ENCODE data around the gene NDC80.
"Not testable (repeated sequence)": the region's sequence is repeated elsewhere in the genome, so short reads cannot be mapped to it uniquely, and the experiment has no call there.

The NDC80 gene

GRCh38 chr18:2656981-2657512 lies 85.7 kb downstream of the NDC80 start:
- Mint-ChIP-seq H3K4me3 (peak overlapping the region; percentile 90), H3K4me1 (ENCODE audit: low read depth) (peaks cover 49% of the 10 kb centered on the region), H3K27ac (peak overlapping the region; percentile 96), H3K9me3 (no peaks in the 10 kb centered on the region), H3K36me3 (ENCODE audit: low read depth) (peaks cover 30% of the 10 kb centered on the region), H3K27me3 (no peaks in the 10 kb centered on the region)

- Mint-ChIP-seq H3K27ac (peak overlapping the region; percentile 89), H3K9me3 (no peaks in the 10 kb centered on the region), H3K36me3 (ENCODE audit: low read depth) (peaks cover 38% of the 10 kb centered on the region), H3K4me1 (ENCODE audit: low read depth) (peaks cover 55% of the 10 kb centered on the region), H3K27me3 (no peaks in the 10 kb centered on the region), H3K4me3 (peak overlapping the region; percentile 90)
Measured at GRCh38 chr18:2657788-2658458, 86.6 kb downstream of the NDC80 start.

GRCh38 chr18:2660849-2661248 lies 89.5 kb downstream of the NDC80 start:
- Mint-ChIP-seq H3K27ac (peak overlapping the region; percentile 87), H3K4me1 (ENCODE audit: low read depth) (peaks cover 63% of the 10 kb centered on the region), H3K36me3 (ENCODE audit: low read depth) (peaks cover 60% of the 10 kb centered on the region)
- H3K9me3 Mint-ChIP-seq, H3K27me3 Mint-ChIP-seq, H3K4me3 Mint-ChIP-seq: not testable (repeated sequence)

- not testable (repeated sequence) for H3K4me3 Mint-ChIP-seq, H3K27me3 Mint-ChIP-seq, H3K9me3 Mint-ChIP-seq, H3K27ac Mint-ChIP-seq
- Mint-ChIP-seq H3K36me3 (ENCODE audit: low read depth) (peaks cover 65% of the 10 kb centered on the region), H3K4me1 (ENCODE audit: low read depth) (peaks cover 68% of the 10 kb centered on the region)
Measured at GRCh38 chr18:2662288-2662687, 90.9 kb downstream of the NDC80 start.

GRCh38 chr18:2662990-2663389 lies 91.6 kb downstream of the NDC80 start:
- peak overlapping the region; percentile 78 for H3K27ac Mint-ChIP-seq
- peaks cover 64% of the 10 kb centered on the region for H3K4me1 Mint-ChIP-seq (ENCODE audit: low read depth)
- H3K27me3 Mint-ChIP-seq = no peaks in the 10 kb centered on the region
- H3K4me3 Mint-ChIP-seq = peak overlapping the region; percentile 54
- H3K9me3 Mint-ChIP-seq = no peaks in the 10 kb centered on the region
- H3K36me3 Mint-ChIP-seq (ENCODE audit: low read depth) = peaks cover 63% of the 10 kb centered on the region

Data from stimulated activated naive CD8-positive, alpha-beta T cell treated with anti-CD3 and anti-CD28 coated beads, Interleukin-15, Interleukin-2, amounts not matched to agents 100 ng/mL and 50 ng/mL, for 24 hours (primary cell).